ENCODE measurements around the gene SMIM35.

The SMIM35 gene

GRCh38 chr11:117969160-117969991 lies 117.4 kb downstream of the SMIM35 start:
- Histone ChIP-seq H3K4me1 (ENCODE audit: control insufficient read depth, insufficient read depth, low read length) (no peaks in the 10 kb centered on the region), H3K36me3 (ENCODE audit: insufficient read depth, low read length) (no peaks in the 10 kb centered on the region), H3K9me3 (replicated peaks; ENCODE audit: low read length) (no peaks in the 10 kb centered on the region), H3K27me3 (ENCODE audit: control insufficient read depth, insufficient read depth, low read length) (no peaks in the 10 kb centered on the region), H3K4me2 (ENCODE audit: low read length) (no peak overlapping the region), H3K9ac (ENCODE audit: low read depth, low read length) (no peak overlapping the region), H3K4me3 (ENCODE audit: low read length) (no peak overlapping the region)

GRCh38 chr11:117966908-117967307 lies 119.9 kb downstream of the SMIM35 start:
- no peaks in the 10 kb centered on the region for H3K4me1 ChIP-seq (ENCODE audit: control insufficient read depth, insufficient read depth, low read length)
- H3K4me2 ChIP-seq (ENCODE audit: low read length) = no peak overlapping the region
- H3K9ac ChIP-seq (ENCODE audit: low read depth, low read length) = no peak overlapping the region
- H3K36me3 ChIP-seq (ENCODE audit: insufficient read depth, low read length) = no peaks in the 10 kb centered on the region
- no peaks in the 10 kb centered on the region for H3K27me3 ChIP-seq (ENCODE audit: control insufficient read depth, insufficient read depth, low read length)
- no peaks in the 10 kb centered on the region for H3K9me3 ChIP-seq (replicated peaks; ENCODE audit: low read length)
- H3K4me3 ChIP-seq (ENCODE audit: low read length) = no peak overlapping the region

- no peaks in the 10 kb centered on the region for H3K9me3 ChIP-seq (replicated peaks; ENCODE audit: low read length)
- H3K27me3 ChIP-seq (ENCODE audit: control insufficient read depth, insufficient read depth, low read length) = peaks cover 7% of the 10 kb centered on the region
- no peaks in the 10 kb centered on the region for H3K4me1 ChIP-seq (ENCODE audit: control insufficient read depth, insufficient read depth, low read length)
- no peak overlapping the region for H3K4me3 ChIP-seq (ENCODE audit: low read length)
- H3K4me2 ChIP-seq (ENCODE audit: low read length) = no peak overlapping the region
- no peak overlapping the region for H3K9ac ChIP-seq (ENCODE audit: low read depth, low read length)
- H3K36me3 ChIP-seq (ENCODE audit: insufficient read depth, low read length) = no peaks in the 10 kb centered on the region
These were observed 123.9 kb downstream of the SMIM35 start for GRCh38 chr11:117962826-117963225.

- Histone ChIP-seq H3K9ac (ENCODE audit: low read depth, low read length) (no peak overlapping the region), H3K4me3 (ENCODE audit: low read length) (no peak overlapping the region), H3K9me3 (replicated peaks; ENCODE audit: low read length) (no peaks in the 10 kb centered on the region), H3K36me3 (ENCODE audit: insufficient read depth, low read length) (no peaks in the 10 kb centered on the region), H3K4me2 (ENCODE audit: low read length) (no peak overlapping the region), H3K4me1 (ENCODE audit: control insufficient read depth, insufficient read depth, low read length) (no peaks in the 10 kb centered on the region), H3K27me3 (ENCODE audit: control insufficient read depth, insufficient read depth, low read length) (peaks cover 7% of the 10 kb centered on the region)
These were observed 124.9 kb downstream of the SMIM35 start for GRCh38 chr11:117961896-117962295.

- peaks cover 7% of the 10 kb centered on the region for H3K27me3 ChIP-seq (ENCODE audit: control insufficient read depth, insufficient read depth, low read length)
- no peak overlapping the region for H3K9ac ChIP-seq (ENCODE audit: low read depth, low read length)
- H3K9me3 ChIP-seq (replicated peaks; ENCODE audit: low read length) = no peaks in the 10 kb centered on the region
- H3K36me3 ChIP-seq (ENCODE audit: insufficient read depth, low read length) = no peaks in the 10 kb centered on the region
- H3K4me2 ChIP-seq (ENCODE audit: low read length) = no peak overlapping the region
- H3K4me3 ChIP-seq (ENCODE audit: low read length) = no peak overlapping the region
- H3K4me1 ChIP-seq (ENCODE audit: control insufficient read depth, insufficient read depth, low read length) = no peaks in the 10 kb centered on the region
These were observed 126.4 kb downstream of the SMIM35 start for GRCh38 chr11:117960406-117960805.

GRCh38 chr11:117959438-117960149 lies 127.2 kb downstream of the SMIM35 start:
- Histone ChIP-seq H3K27me3 (ENCODE audit: control insufficient read depth, insufficient read depth, low read length) (peaks cover 7% of the 10 kb centered on the region), H3K36me3 (ENCODE audit: insufficient read depth, low read length) (no peaks in the 10 kb centered on the region), H3K9ac (ENCODE audit: low read depth, low read length) (no peak overlapping the region), H3K4me1 (ENCODE audit: control insufficient read depth, insufficient read depth, low read length) (no peaks in the 10 kb centered on the region), H3K9me3 (replicated peaks; ENCODE audit: low read length) (no peaks in the 10 kb centered on the region), H3K4me2 (ENCODE audit: low read length) (no peak overlapping the region), H3K4me3 (ENCODE audit: low read length) (no peak overlapping the region)

GRCh38 chr11:117958949-117959348 lies 127.8 kb downstream of the SMIM35 start:
- Histone ChIP-seq H3K9me3 (replicated peaks; ENCODE audit: low read length) (no peaks in the 10 kb centered on the region), H3K4me1 (ENCODE audit: control insufficient read depth, insufficient read depth, low read length) (no peaks in the 10 kb centered on the region), H3K4me2 (ENCODE audit: low read length) (no peak overlapping the region), H3K9ac (ENCODE audit: low read depth, low read length) (no peak overlapping the region), H3K36me3 (ENCODE audit: insufficient read depth, low read length) (no peaks in the 10 kb centered on the region), H3K4me3 (ENCODE audit: low read length) (no peak overlapping the region), H3K27me3 (ENCODE audit: control insufficient read depth, insufficient read depth, low read length) (peaks cover 7% of the 10 kb centered on the region)
